ENCODE results near the gene DGKB.

Gene DGKB

GRCh38 chr7:14510268-14510667 lies 392.3 kb downstream of the DGKB start:
- no peak overlapping the region for H3K4me3 ChIP-seq (ENCODE audit: low read length)
- DNase-seq (ENCODE audit: low read depth) = no peak
- no peak for TF ChIP-seq CTCF (conservative IDR thresholded peaks at IDR 0.05; ENCODE audit: low read depth, low read length)

DNA sequence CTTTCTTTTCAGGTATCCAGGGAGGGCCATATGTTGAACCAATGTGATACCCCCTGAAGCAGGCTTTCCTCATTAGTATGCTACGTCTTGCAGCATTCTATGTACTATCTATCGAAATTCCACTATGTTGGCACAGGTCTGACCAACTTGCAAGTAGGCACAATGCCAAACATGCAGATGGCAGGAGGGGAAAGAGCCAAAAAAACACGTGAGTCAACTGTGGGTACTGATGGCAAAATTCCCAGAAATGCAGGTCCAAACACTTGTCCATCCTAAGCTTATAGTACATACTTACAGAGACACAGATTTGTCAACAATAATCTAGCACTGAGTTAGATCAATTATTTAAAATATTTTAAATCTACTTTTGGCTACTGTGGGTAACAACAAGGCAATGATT lies 394.9 kb downstream of the DGKB start:
- no peak overlapping the region for H3K4me3 ChIP-seq (ENCODE audit: low read length)
- no peak for TF ChIP-seq CTCF (conservative IDR thresholded peaks at IDR 0.05; ENCODE audit: low read depth, low read length)
- DNase-seq (ENCODE audit: low read depth) = peak; percentile 60

GRCh38 chr7:14505906-14506305 lies 396.6 kb downstream of the DGKB start:
- DNase-seq (ENCODE audit: low read depth) = no peak
- no peak overlapping the region for H3K4me3 ChIP-seq (ENCODE audit: low read length)
- TF ChIP-seq CTCF (conservative IDR thresholded peaks at IDR 0.05; ENCODE audit: low read depth, low read length) = no peak

GRCh38 chr7:14504134-14504533 lies 398.4 kb downstream of the DGKB start:
- no peak overlapping the region for H3K4me3 ChIP-seq (ENCODE audit: low read length)
- DNase-seq (ENCODE audit: low read depth) = no peak
- TF ChIP-seq CTCF (conservative IDR thresholded peaks at IDR 0.05; ENCODE audit: low read depth, low read length) = no peak

DNA sequence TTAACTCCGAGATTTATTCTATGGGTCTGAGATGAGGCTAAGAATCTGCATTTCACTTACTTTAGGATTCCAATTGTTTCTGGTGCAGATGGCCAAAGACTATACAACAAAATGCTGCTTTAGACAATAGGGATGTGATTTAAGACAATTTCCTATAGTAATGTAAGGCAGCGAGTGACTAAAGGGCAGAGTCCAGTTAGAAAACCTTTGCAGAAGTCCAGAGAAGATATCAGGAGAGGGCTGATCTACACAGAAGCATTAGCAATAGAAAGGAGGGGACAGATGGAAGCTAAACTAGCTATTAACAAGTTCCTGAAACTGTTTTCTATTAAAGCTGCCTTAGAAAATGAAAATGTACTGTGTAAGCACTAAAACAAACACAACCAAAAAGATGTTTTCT lies 398.9 kb downstream of the DGKB start:
- no peak for DNase-seq (ENCODE audit: low read depth)
- no peak overlapping the region for H3K4me3 ChIP-seq (ENCODE audit: low read length)
- TF ChIP-seq CTCF (conservative IDR thresholded peaks at IDR 0.05; ENCODE audit: low read depth, low read length) = no peak

GRCh38 chr7:14501436-14501835 lies 401.1 kb downstream of the DGKB start:
- DNase-seq (ENCODE audit: low read depth) = no peak
- no peak for TF ChIP-seq CTCF (conservative IDR thresholded peaks at IDR 0.05; ENCODE audit: low read depth, low read length)
- no peak overlapping the region for H3K4me3 ChIP-seq (ENCODE audit: low read length)

DNA sequence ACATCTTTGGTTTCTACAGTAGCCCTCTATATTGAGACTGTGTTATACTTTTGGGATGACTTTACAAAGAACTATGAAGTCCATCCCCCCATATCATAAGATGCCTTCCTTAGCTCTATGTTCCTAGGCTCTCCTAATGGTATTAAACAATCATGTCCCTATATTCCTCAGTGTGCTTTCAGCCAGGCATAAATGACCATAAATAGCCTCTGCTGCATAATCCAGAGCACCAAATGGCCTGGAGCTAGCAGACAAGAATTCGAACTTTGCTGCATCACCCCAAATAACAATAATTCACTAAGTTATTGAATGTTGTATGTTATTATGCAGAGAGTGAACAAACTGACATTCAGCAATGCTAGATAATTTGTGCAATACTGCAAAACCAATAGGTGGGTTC lies 405.2 kb downstream of the DGKB start:
- no peak for DNase-seq (ENCODE audit: low read depth)
- H3K4me3 ChIP-seq (ENCODE audit: low read length) = no peak overlapping the region
- TF ChIP-seq CTCF (conservative IDR thresholded peaks at IDR 0.05; ENCODE audit: low read depth, low read length) = no peak

Measured in retinal pigment epithelial cell (primary cell).